HepG2 (cell line): ENCODE data around the gene PPP1CC.

Experiments used
- ETV5 ChIP-seq: IDR thresholded peaks from 2 replicates; pipeline ENCODE4 v1.6.1; 2018; ENCODE audit warnings: missing biosample characterization, missing genetic modification reagents, inconsistent platforms, borderline replicate concordance
- HDAC6 ChIP-seq: fragments of 200-600 bp; sonication (generic); IDR thresholded peaks from 2 replicates; pipeline ENCODE4 v1.7.0; 2017; ENCODE audit warnings: mild to moderate bottlenecking, antibody characterized with exemption, low read length, low read depth
- KDM1A ChIP-seq: IDR thresholded peaks from 2 replicates; pipeline ENCODE4 v1.6.1; 2016; ENCODE audit warnings: missing compliant biosample characterization
- PATZ1 ChIP-seq: sonication (generic); formaldehyde crosslinking; IDR thresholded peaks from 2 replicates; pipeline ENCODE4 v1.4.0; 2020; ENCODE audit warnings: missing genetic modification reagents
- RXRA ChIP-seq: sonication (generic); formaldehyde crosslinking; IDR thresholded peaks from 2 replicates; pipeline ENCODE4 v1.5.1; 2020; ENCODE audit warnings: missing genetic modification reagents
- TAF1 ChIP-seq: sonication (generic); formaldehyde crosslinking; IDR thresholded peaks from 2 replicates; pipeline ENCODE4 v1.4.0; 2020; ENCODE audit warnings: missing genetic modification reagents
- TFDP2 ChIP-seq: sonication (generic); formaldehyde crosslinking; IDR thresholded peaks from 2 replicates; pipeline ENCODE4 v1.4.0; 2020; ENCODE audit warnings: missing genetic modification reagents
- ZBTB38 ChIP-seq: sonication (generic); formaldehyde crosslinking; IDR thresholded peaks from 2 replicates; pipeline ENCODE4 v1.5.1; 2020; ENCODE audit warnings: mild to moderate bottlenecking, missing genetic modification reagents

- no peak for TF ChIP-seq HDAC6
- TF ChIP-seq ZBTB38 (CRISPR knock-in tag), result no peak
- no peak for TF ChIP-seq ETV5 (CRISPR knock-in tag)
- TF ChIP-seq KDM1A (CRISPR knock-in tag), result no peak
- no peak for TF ChIP-seq TFDP2 (CRISPR knock-in tag)
- no peak for TF ChIP-seq TAF1 (CRISPR knock-in tag)
- TF ChIP-seq PATZ1, result no peak
- TF ChIP-seq RXRA, result no peak
Observed at GRCh38 chr12:110775997-110776396, 33.3 kb upstream of the PPP1CC start.
